PC-3 (cell line): ENCODE results near the gene MAST4. TPM values are rescaled to one million over a fixed set of nuclear protein-coding genes. Genes with fewer than 3 reads are reported as not detected.
A peak's percentile ranks its signal among the peaks of the same experiment; 100 is the strongest.

Experiments used
- ATAC-seq: fragments of 200-7000 bp; cut with Tn5 transposase; 2 replicates; pipeline ENCODE4 v1.9.1; 2020; ENCODE audit warnings: mild to moderate bottlenecking, moderate library complexity
- BruUV-seq: library from RNA; stranded (reverse); fragments of 400-500 nt; replicated peaks from 2 replicates; lab custom pipeline; 2021; lab: Mats Ljungman, UMichigan
- CTCF ChIA-PET: fragments of 300-600 bp; sonication (Branson Sonifier 250); formaldehyde crosslinking; loops from one replicate; lab custom pipeline; 2022; ENCODE audit warnings: antibody characterized with exemption; lab: Charles Lee
- POLR2A ChIA-PET: fragments of 300-600 bp; sonication (Branson Sonifier 250); formaldehyde crosslinking; loops from one replicate; lab custom pipeline; 2022; ENCODE audit warnings: antibody characterized with exemption; ENCODE audit not compliant: unreplicated experiment; lab: Charles Lee
- DNase-seq: peaks from one replicate; pipeline ENCODE4 v3.0.0-alpha.2; 2015
- H2AFZ ChIP-seq: fragments of 300-600 bp; sonication (generic); 2 replicates; pipeline ENCODE4 v1.6.0; 2016; ENCODE audit warnings: antibody characterized with exemption, low read length
- H3F3A ChIP-seq: fragments of 300-600 bp; sonication (generic); one replicate; pipeline ENCODE4 v1.6.0; 2017; ENCODE audit warnings: antibody characterized with exemption, low read length, control low read depth, mild to moderate bottlenecking; ENCODE audit not compliant: unreplicated experiment
- H3K27ac ChIP-seq: fragments of 300-600 bp; sonication (generic); 2 replicates; pipeline ENCODE4 v1.5.1; 2016; ENCODE audit warnings: mild to moderate bottlenecking, low read length
- H3K27me3 ChIP-seq: fragments of 300-600 bp; sonication (generic); 2 replicates; pipeline ENCODE4 v1.6.1; 2016; ENCODE audit warnings: low read length, mixed read lengths
- H3K36me3 ChIP-seq: fragments of 300-600 bp; sonication (generic); 2 replicates; pipeline ENCODE4 v1.6.1; 2016; ENCODE audit warnings: low read depth, mixed run types, low read length, mixed read lengths
- H3K4me1 ChIP-seq: fragments of 300-600 bp; sonication (generic); 2 replicates; pipeline ENCODE4 v1.5.1; 2016; ENCODE audit warnings: low read length; ENCODE audit not compliant: insufficient read depth
- H3K4me2 ChIP-seq: fragments of 300-600 bp; sonication (generic); 2 replicates; pipeline ENCODE4 v1.6.0; 2016; ENCODE audit warnings: low read length
- H3K4me3 ChIP-seq: fragments of 300-600 bp; sonication (generic); 2 replicates; pipeline ENCODE4 v1.5.1; 2016; ENCODE audit warnings: mild to moderate bottlenecking, low read length, mixed read lengths
- H3K79me2 ChIP-seq: fragments of 300-600 bp; sonication (generic); 2 replicates; pipeline ENCODE4 v1.6.1; 2017; ENCODE audit warnings: low read length, mixed read lengths
- H3K9ac ChIP-seq: fragments of 300-600 bp; sonication (generic); 2 replicates; pipeline ENCODE4 v1.6.0; 2016; ENCODE audit warnings: mild to moderate bottlenecking, low read length
- H3K9me2 ChIP-seq: fragments of 300-600 bp; sonication (generic); replicated peaks from 2 replicates; pipeline ENCODE4 v1.6.1; 2016; ENCODE audit warnings: mixed run types, low read length, mixed read lengths
- H3K9me3 ChIP-seq: fragments of 300-600 bp; sonication (generic); 2 replicates; pipeline ENCODE4 v1.6.1; 2016; ENCODE audit warnings: low read length, mixed read lengths
- H4K20me1 ChIP-seq: fragments of 300-600 bp; sonication (generic); 2 replicates; pipeline ENCODE4 v1.6.1; 2016; ENCODE audit warnings: low read length, mixed read lengths
- CTCF ChIP-seq: fragments of 300-600 bp; sonication (generic); conservative IDR thresholded peaks from 2 replicates; pipeline ENCODE4 v1.5.1; 2017; ENCODE audit warnings: antibody characterized with exemption, low read depth, mild to moderate bottlenecking, low read length
- EZH2 ChIP-seq: fragments of 300-600 bp; sonication (generic); IDR thresholded peaks from one replicate; pipeline ENCODE4 v1.6.1; 2017; ENCODE audit warnings: antibody characterized with exemption, mild to moderate bottlenecking, low read length; ENCODE audit not compliant: unreplicated experiment
- EZH2phosphoT487 ChIP-seq: fragments of 300-600 bp; sonication (generic); IDR thresholded peaks from 2 replicates; pipeline ENCODE4 v1.6.1; 2018; ENCODE audit warnings: mild to moderate bottlenecking, antibody characterized with exemption, low read length, borderline replicate concordance
- intact Hi-C: fragments of 100-400 bp; cut with micrococcal nuclease; formaldehyde crosslinking; loops from 2 replicates; pipeline ENCODE4 v1.9.0; 2023
- total RNA-seq: library from RNA; depleted of rRNA; stranded (reverse); fragments of >200 nt; gene quantifications from 2 replicates; pipeline ENCODE4 v1.2.3, GENCODE V29; 2014

MAST4 gene
- total RNA-seq, 1 experiment from 2014 or later: 7.9 TPM

- Histone ChIP-seq H4K20me1 (no peaks in the 10 kb centered on the region), H3K4me1 (peaks cover 38% of the 10 kb centered on the region), H3K27ac (no peak overlapping the region), H3K9ac (no peak overlapping the region), H3K4me3 (no peak overlapping the region), H3K4me2 (no peak overlapping the region), H2AFZ (no peak overlapping the region), H3F3A (peaks cover 7% of the 10 kb centered on the region), H3K36me3 (peaks cover 12% of the 10 kb centered on the region; the same call in 1 of the 2 replicates), H3K9me3 (no peaks in the 10 kb centered on the region), H3K9me2 (no peaks in the 10 kb centered on the region), H3K27me3 (no peaks in the 10 kb centered on the region), H3K79me2 (no peaks in the 10 kb centered on the region)
- intact Hi-C loops: no loop called here
- ChIA-PET CTCF (no interaction called here), POLR2A (interaction anchor here (0.5 kb wide), 1 partner anchor 161 kb away, joined by 3 read pairs; no protein-coding TSS in a partner anchor)
- no peak for DNase-seq
- no peak for ATAC-seq
- TF ChIP-seq EZH2: no peak
- no peak for TF ChIP-seq CTCF
- TF ChIP-seq EZH2phosphoT487: no peak
- BruUV-seq: no TSS peak
Observed at GRCh38 chr5:67164856-67165525, 568.8 kb downstream of the MAST4 start.

GRCh38 chr5:67165526-67166459 is 569.6 kb downstream of the MAST4 start:
- H3K27me3 ChIP-seq: no peaks in the 10 kb centered on the region
- peaks cover 12% of the 10 kb centered on the region; the same call in 1 of the 2 replicates for H3K36me3 ChIP-seq
- peak; percentile 63 for DNase-seq
- no peaks in the 10 kb centered on the region for H4K20me1 ChIP-seq
- peak overlapping the region; percentile 77 for H3K27ac ChIP-seq
- BruUV-seq: no TSS peak
- intact Hi-C loops: no loop called here
- no peaks in the 10 kb centered on the region for H3K9me3 ChIP-seq
- ChIA-PET POLR2A (no interaction called here), CTCF (no interaction called here)
- no peaks in the 10 kb centered on the region for H3K79me2 ChIP-seq
- H3F3A ChIP-seq: peaks cover under 1% of the 10 kb centered on the region
- H3K4me3 ChIP-seq: no peak overlapping the region
- 0 out of 2 replicates have a peak overlapping the region, but pooled peaks have one; percentile 48 for H3K4me2 ChIP-seq
- peak; percentile 61 for TF ChIP-seq CTCF
- no peak for TF ChIP-seq EZH2phosphoT487
- H3K9ac ChIP-seq: peak overlapping the region; percentile 69
- H3K9me2 ChIP-seq: no peaks in the 10 kb centered on the region
- H3K4me1 ChIP-seq: peaks cover 30% of the 10 kb centered on the region
- peak overlapping the region; percentile 67 for H2AFZ ChIP-seq
- ATAC-seq: peak; percentile 67
